H1 (cell line): ENCODE measurements around the gene HS1BP3. TPM values are rescaled to one million over a fixed set of nuclear protein-coding genes. Genes with fewer than 3 reads are reported as not detected.

Experiments used
- BRCA1 ChIP-seq: IDR thresholded peaks from 2 replicates; pipeline ENCODE4 v1.6.1; 2012; ENCODE audit warnings: low read depth, low read length, improper control_type of control experiment
- HDAC2 ChIP-seq, 2 experiments: fragments of 300-600 bp in 1 of 2; sonication (generic) in 1 of 2; IDR thresholded peaks; 2 replicates each; pipeline ENCODE4 v1.6.1; 2011 to 2012; ENCODE audit warnings: low read depth in 2 of 2, low read length in 2 of 2, mild to moderate bottlenecking in 2 of 2, moderate library complexity in 2 of 2, borderline replicate concordance in 1 of 2, inconsistent platforms in 1 of 2
- HDAC6 ChIP-seq: IDR thresholded peaks from one replicate; pipeline ENCODE4 v1.7.1; 2012; ENCODE audit warnings: low read depth, mild to moderate bottlenecking, inconsistent platforms, low read length, moderate library complexity
- RFX5 ChIP-seq: IDR thresholded peaks from 2 replicates; pipeline ENCODE4 v1.6.1; 2011; ENCODE audit warnings: low read depth, low read length, improper control_type of control experiment, borderline replicate concordance
- SUZ12 ChIP-seq: fragments of 200-600 bp; sonication (generic); IDR thresholded peaks from 2 replicates; pipeline ENCODE4 v1.6.1; 2012; ENCODE audit warnings: mild to moderate bottlenecking, inconsistent platforms, low read length, moderate library complexity, mixed read lengths
- polyA plus RNA-seq, 7 experiments: library from polyadenylated mRNA; depleted of rRNA in 3 of 7; stranded (reverse) in 5 of 7; unstranded in 2 of 7; fragments of >200 nt in 5 of 7; fragments of 200-250 nt in 2 of 7; gene quantifications; 1 replicate in 5 of 7; 2 replicates in 1 of 7; 4 replicates in 1 of 7; pipeline versions ENCODE4 v1.2.1 to v1.2.3, GENCODE V29; 2011 to 2013; ENCODE audit warnings: missing spikeins in 2 of 7, mixed read lengths in 2 of 7
- total RNA-seq: library from RNA; stranded (reverse); fragmentation: NEBNext Ultra II Directional; extraction: Animal tissue kit (Norgen Biotek cat#: 25700); gene quantifications from 2 replicates; pipeline ENCODE4 v1.2.1, GENCODE V29; 2021

Gene HS1BP3
- total and polyA plus RNA-seq, 2 of the 8 experiments (the other 6 are each of a cell fraction or from before 2014, with no cell fraction given), result 11.1 to 11.3 TPM

- TF ChIP-seq HDAC2 (IDR thresholded peaks at IDR 0.05; ENCODE audit: borderline replicate concordance in 1 of 2, low read depth in 2 of 2, low read length in 2 of 2) (no peak), BRCA1 (no peak), RFX5 (no peak), SUZ12 (no peak), HDAC6 (no peak)
Measured at GRCh38 chr2:20569464-20570223, 81.3 kb downstream of the HS1BP3 start (continued).
